ENCODE measurements around the gene RBL1.
"Not testable (repeated sequence)": the region's sequence is repeated elsewhere in the genome, so short reads cannot be mapped to it uniquely, and the experiment has no call there.

RBL1 gene

GRCh38 chr20:36991703-36992102, 104.1 kb downstream of the RBL1 start:
- no peak for DNase-seq

- no peak for DNase-seq
Observed at GRCh38 chr20:36989797-36990196, 106.0 kb downstream of the RBL1 start.

GRCh38 chr20:36988494-36988966, 107.3 kb downstream of the RBL1 start:
- no peak for DNase-seq

GRCh38 chr20:36984257-36984638, 111.5 kb downstream of the RBL1 start:
- no peak for DNase-seq

GRCh38 chr20:36975099-36975818, 120.5 kb downstream of the RBL1 start:
- no peak for DNase-seq

GRCh38 chr20:36974660-36975059, 121.1 kb downstream of the RBL1 start:
- DNase-seq, result no peak

- no peak for DNase-seq
Observed at GRCh38 chr20:36971103-36971502, 124.7 kb downstream of the RBL1 start.

- DNase-seq, result no peak
Observed at GRCh38 chr20:36969478-36970186, 126.2 kb downstream of the RBL1 start.

- DNase-seq, result no peak
Observed at GRCh38 chr20:36969051-36969450, 126.7 kb downstream of the RBL1 start.

- no peak for DNase-seq
Observed at GRCh38 chr20:36967636-36968035, 128.2 kb downstream of the RBL1 start.

- DNase-seq, result not testable (repeated sequence)
Observed at GRCh38 chr20:36966965-36967364, 128.8 kb downstream of the RBL1 start.

GRCh38 chr20:36962354-36962941, 133.3 kb downstream of the RBL1 start:
- DNase-seq, result not testable (repeated sequence)

GRCh38 chr20:36959242-36959641, 136.6 kb downstream of the RBL1 start:
- no peak for DNase-seq

- no peak for DNase-seq
Observed at GRCh38 chr20:36957875-36958667, 137.7 kb downstream of the RBL1 start.

- DNase-seq, result no peak
Observed at GRCh38 chr20:36956674-36957073, 139.1 kb downstream of the RBL1 start.

GRCh38 chr20:36956016-36956415, 139.8 kb downstream of the RBL1 start:
- no peak for DNase-seq

- DNase-seq, result no peak
Observed at GRCh38 chr20:36951979-36952738, 143.6 kb downstream of the RBL1 start.

- peak; percentile 92 for DNase-seq
Observed at GRCh38 chr20:36951198-36951978, 144.4 kb downstream of the RBL1 start, which contains the start of gene SAMHD1. TSS of gene SAMHD1 (minus strand) at chr20:36951708. CDS start at chr20:36951643, 65 bp downstream.

- no peak for DNase-seq
Observed at GRCh38 chr20:36950414-36951197, 145.2 kb downstream of the RBL1 start.
